Activated CD8-positive, alpha-beta T cell treated with anti-CD3 and anti-CD28 coated beads, Interleukin-2, amount 10 ng/mL, durations not matched to agents 7 days and 5 days (primary cell): ENCODE results near the gene UNK. TPM values are rescaled to one million over a fixed set of nuclear protein-coding genes. Genes with fewer than 3 reads are reported as not detected.
"Not testable (repeated sequence)": the region's sequence is repeated elsewhere in the genome, so short reads cannot be mapped to it uniquely, and the experiment has no call there.

Source experiments
- ATAC-seq: fragments of 150-1000 bp; cut with Tn5 transposase; one replicate; pipeline ENCODE4 v1.10.0; 2021; ENCODE audit warnings: moderate library complexity
- CTCF ChIA-PET: fragments of 350-600 bp; sonication (Branson Sonifier 250); formaldehyde crosslinking; loops from one replicate; lab custom pipeline; 2021; ENCODE audit warnings: antibody characterized with exemption; lab: Charles Lee
- POLR2A ChIA-PET: fragments of 350-600 bp; sonication (Branson Sonifier 250); formaldehyde crosslinking; loops from one replicate; lab custom pipeline; 2021; ENCODE audit warnings: antibody characterized with exemption; lab: Charles Lee
- DNase-seq: peaks from one replicate; pipeline ENCODE4 v3.0.0-alpha.2; 2020
- H3K27ac Mint-ChIP-seq: one replicate; pipeline ENCODE4 v1.8.0; 2021; ENCODE audit warnings: mild to moderate bottlenecking, mixed read lengths
- H3K27me3 Mint-ChIP-seq: one replicate; pipeline ENCODE4 v1.8.0; 2021; ENCODE audit warnings: low read depth, mixed read lengths
- H3K36me3 Mint-ChIP-seq: one replicate; pipeline ENCODE4 v1.8.0; 2021; ENCODE audit warnings: low read depth, mixed read lengths
- H3K4me1 Mint-ChIP-seq: one replicate; pipeline ENCODE4 v1.8.0; 2021; ENCODE audit warnings: low read depth, mixed read lengths
- H3K4me3 Mint-ChIP-seq: one replicate; pipeline ENCODE4 v1.8.0; 2021; ENCODE audit warnings: mild to moderate bottlenecking, mixed read lengths
- H3K9me3 Mint-ChIP-seq: one replicate; pipeline ENCODE4 v1.8.0; 2022; ENCODE audit warnings: mixed read lengths; ENCODE audit not compliant: insufficient read depth
- total RNA-seq, 2 experiments: library from RNA; stranded (reverse); gene quantifications; one replicate each; pipeline ENCODE4 v1.2.3, GENCODE V29; 2021

UNK gene
- total RNA-seq, 2 experiments from 2014 or later = 30.2 to 31.0 TPM

- POLR2A ChIA-PET = interaction anchor here (1.0 to 1.4 kb wide), 3 partner anchors 9 to 28 kb away, joined by 4 to 5 read pairs (median 4); no protein-coding TSS in a partner anchor
- DNase-seq (no peak), ATAC-seq (no peak)
- no peaks in the 10 kb centered on the region for H3K27me3 Mint-ChIP-seq
- no peak overlapping the region for H3K4me3 Mint-ChIP-seq
- H3K36me3 Mint-ChIP-seq = peaks cover 12% of the 10 kb centered on the region
- peaks cover 11% of the 10 kb centered on the region for H3K4me1 Mint-ChIP-seq
- CTCF ChIA-PET = interaction anchor here (1.0 to 1.4 kb wide), 2 partner anchors 25 to 54 kb away, joined by 4 to 5 read pairs; no protein-coding TSS in a partner anchor
- no peak overlapping the region for H3K27ac Mint-ChIP-seq
- no peaks in the 10 kb centered on the region for H3K9me3 Mint-ChIP-seq
These were observed 23.3 kb downstream of the UNK start for GRCh38 chr17:75807861-75808260.

- no peak for ATAC-seq
- Mint-ChIP-seq H3K4me1 (peaks cover 6% of the 10 kb centered on the region), H3K4me3 (no peak overlapping the region), H3K9me3 (no peaks in the 10 kb centered on the region), H3K36me3 (peaks cover 9% of the 10 kb centered on the region), H3K27me3 (no peaks in the 10 kb centered on the region), H3K27ac (peak overlapping the region; percentile 68)
- POLR2A ChIA-PET = interaction anchor here (1.0 to 1.4 kb wide), 2 partner anchors 10 to 14 kb away, joined by 4 to 5 read pairs; no protein-coding TSS in a partner anchor
- CTCF ChIA-PET = interaction anchor here (1.0 to 1.4 kb wide), 2 partner anchors 26 to 55 kb away, joined by 4 to 5 read pairs; no protein-coding TSS in a partner anchor
- no peak for DNase-seq
These were observed 23.9 kb downstream of the UNK start for GRCh38 chr17:75808549-75808904.

GRCh38 chr17:75808905-75809621 lies 24.5 kb downstream of the UNK start:
- Mint-ChIP-seq H3K9me3 (no peaks in the 10 kb centered on the region), H3K27ac (no peak overlapping the region), H3K4me3 (no peak overlapping the region), H3K4me1 (peaks cover under 1% of the 10 kb centered on the region), H3K36me3 (peaks cover 11% of the 10 kb centered on the region), H3K27me3 (no peaks in the 10 kb centered on the region)
- CTCF ChIA-PET = interaction anchor here (1.4 kb wide), 1 partner anchor 26 kb away, joined by 5 read pairs; no protein-coding TSS in a partner anchor
- POLR2A ChIA-PET = interaction anchor here (1.4 kb wide), 1 partner anchor 13 kb away, joined by 5 read pairs; no protein-coding TSS in a partner anchor
- ATAC-seq (no peak), DNase-seq (no peak)

- ChIA-PET CTCF (no interaction called here), POLR2A (no interaction called here)
- Mint-ChIP-seq H3K4me1 (no peaks in the 10 kb centered on the region), H3K27me3 (no peaks in the 10 kb centered on the region), H3K27ac (no peak overlapping the region), H3K9me3 (no peaks in the 10 kb centered on the region), H3K36me3 (peaks cover 15% of the 10 kb centered on the region), H3K4me3 (no peak overlapping the region)
- DNase-seq = no peak
- no peak for ATAC-seq
These were observed 25.1 kb downstream of the UNK start for GRCh38 chr17:75809631-75810111.

DNA sequence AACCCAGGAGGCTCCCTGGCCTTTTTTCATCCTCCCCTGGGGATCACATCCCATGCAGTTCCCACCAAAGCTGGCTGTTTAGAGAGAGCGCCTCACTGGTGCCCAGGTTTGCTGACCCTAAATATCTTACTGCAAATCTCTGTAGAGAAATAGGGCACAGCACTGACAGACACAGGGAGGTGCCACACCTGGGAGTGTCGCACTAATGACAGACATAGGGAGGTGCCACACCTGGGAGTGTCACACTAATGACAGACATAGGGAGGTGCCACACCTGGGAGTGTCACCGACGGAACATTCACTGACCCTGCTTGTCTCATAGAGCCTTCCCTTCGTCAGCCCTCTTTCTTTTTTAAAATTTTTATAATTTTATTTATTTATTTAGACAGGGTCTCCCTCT lies 25.6 kb downstream of the UNK start:
- Mint-ChIP-seq H3K27ac (no peak overlapping the region), H3K36me3 (peaks cover 19% of the 10 kb centered on the region), H3K4me1 (no peaks in the 10 kb centered on the region), H3K4me3 (no peak overlapping the region), H3K27me3 (no peaks in the 10 kb centered on the region), H3K9me3 (no peaks in the 10 kb centered on the region)
- no peak for DNase-seq
- POLR2A ChIA-PET = no interaction called here
- no peak for ATAC-seq
- CTCF ChIA-PET = no interaction called here

- CTCF ChIA-PET, H3K4me3 Mint-ChIP-seq, H3K27me3 Mint-ChIP-seq, H3K27ac Mint-ChIP-seq, DNase-seq, H3K4me1 Mint-ChIP-seq, ATAC-seq, POLR2A ChIA-PET, H3K9me3 Mint-ChIP-seq: not testable (repeated sequence)
- peaks cover 21% of the 10 kb centered on the region for H3K36me3 Mint-ChIP-seq
These were observed 26.1 kb downstream of the UNK start for GRCh38 chr17:75810756-75811155.

- Mint-ChIP-seq H3K36me3 (peaks cover 21% of the 10 kb centered on the region), H3K9me3 (no peaks in the 10 kb centered on the region), H3K4me3 (no peak overlapping the region), H3K4me1 (no peaks in the 10 kb centered on the region), H3K27ac (no peak overlapping the region), H3K27me3 (no peaks in the 10 kb centered on the region)
- DNase-seq (no peak), ATAC-seq (no peak)
- ChIA-PET CTCF (no interaction called here), POLR2A (interaction anchor here (0.7 kb wide), 1 partner anchor 12 kb away, joined by 3 read pairs; no protein-coding TSS in a partner anchor)
These were observed 26.6 kb downstream of the UNK start for GRCh38 chr17:75811174-75811573.

DNA sequence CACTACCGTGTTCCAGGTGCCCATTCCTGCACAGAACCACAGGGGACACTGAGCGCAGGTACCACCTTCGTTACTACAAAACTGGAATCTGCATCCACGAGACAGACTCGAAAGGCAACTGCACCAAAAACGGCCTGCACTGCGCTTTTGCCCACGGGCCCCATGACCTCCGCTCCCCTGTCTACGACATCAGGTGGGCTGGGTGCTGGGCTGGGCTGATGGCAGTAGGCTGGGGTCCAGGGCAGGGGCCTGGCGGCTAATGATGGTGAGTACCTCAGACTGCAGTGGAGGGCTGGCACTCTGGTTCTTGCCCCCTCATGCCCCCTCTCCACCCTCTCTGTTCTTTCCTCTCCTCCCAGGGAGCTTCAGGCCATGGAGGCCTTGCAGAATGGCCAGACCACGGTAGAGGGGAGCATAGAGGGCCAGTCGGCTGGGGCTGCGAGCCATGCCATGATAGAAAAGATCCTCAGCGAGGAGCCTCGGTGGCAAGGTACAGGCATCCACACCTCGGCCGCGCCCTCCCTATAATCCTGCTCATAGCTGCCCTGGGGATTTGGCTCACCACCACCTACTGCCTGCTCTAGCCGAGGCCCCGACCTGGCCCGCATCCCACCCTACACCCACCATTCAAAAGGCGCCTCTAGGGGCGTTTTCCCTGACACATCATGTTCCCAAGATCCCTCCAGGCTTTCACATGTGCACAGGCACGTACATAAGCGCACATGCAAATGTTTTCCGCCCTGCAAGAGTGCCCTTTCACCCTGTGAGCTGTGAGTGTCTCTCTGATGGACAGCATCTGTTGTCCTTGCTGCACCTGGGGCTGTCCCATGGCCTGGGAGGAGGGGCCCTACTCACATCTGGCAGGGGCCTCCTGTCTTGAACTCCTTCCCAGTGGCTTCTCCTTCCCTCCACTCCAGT lies 27.7 kb downstream of the UNK start:
- peaks cover 21% of the 10 kb centered on the region for H3K36me3 Mint-ChIP-seq
- no peak for DNase-seq
- no peaks in the 10 kb centered on the region for H3K27me3 Mint-ChIP-seq
- ATAC-seq = no peak
- POLR2A ChIA-PET = no interaction called here
- CTCF ChIA-PET = no interaction called here
- H3K4me3 Mint-ChIP-seq = no peak overlapping the region
- no peak overlapping the region for H3K27ac Mint-ChIP-seq
- no peaks in the 10 kb centered on the region for H3K4me1 Mint-ChIP-seq
- no peaks in the 10 kb centered on the region for H3K9me3 Mint-ChIP-seq

DNA sequence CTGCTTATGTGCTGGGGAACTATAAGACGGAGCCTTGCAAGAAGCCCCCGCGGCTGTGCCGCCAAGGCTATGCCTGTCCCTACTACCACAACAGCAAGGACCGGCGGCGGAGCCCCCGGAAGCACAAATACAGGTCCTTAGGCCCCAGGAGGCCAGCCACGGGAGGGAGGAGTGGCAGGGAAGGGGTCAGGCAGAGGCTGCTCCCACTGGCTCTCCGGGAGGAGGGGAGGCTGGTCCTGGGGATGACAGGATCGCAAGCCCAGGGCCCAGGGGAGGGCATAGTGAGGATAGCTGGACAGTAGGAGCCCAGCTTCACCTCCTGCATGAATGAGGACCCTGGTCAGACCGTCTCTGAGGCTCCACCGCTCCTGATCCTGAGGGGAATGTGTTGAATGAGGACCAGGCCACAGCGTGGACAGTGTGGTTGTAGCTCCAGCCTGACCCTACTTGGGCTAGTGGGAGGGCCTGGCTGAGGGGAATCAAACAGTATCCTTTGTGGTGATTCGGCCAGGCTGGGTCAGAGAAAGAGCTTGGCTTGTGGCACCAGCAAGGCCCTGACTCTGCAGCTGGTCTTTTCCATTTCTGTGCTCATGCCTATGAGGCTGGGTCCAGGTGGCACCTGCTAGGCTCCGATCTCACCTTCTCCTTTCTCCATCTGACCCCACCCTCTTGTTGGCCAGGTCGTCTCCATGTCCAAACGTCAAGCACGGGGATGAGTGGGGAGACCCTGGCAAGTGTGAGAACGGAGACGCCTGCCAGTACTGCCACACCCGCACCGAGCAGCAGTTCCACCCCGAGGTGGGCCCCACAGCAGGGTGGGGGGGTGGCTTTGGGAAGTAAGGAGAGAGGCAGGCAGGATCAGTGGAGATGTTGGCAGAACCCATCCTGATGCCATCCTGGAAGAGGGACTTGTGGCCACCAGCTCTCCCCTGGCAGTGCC lies 28.7 kb downstream of the UNK start:
- POLR2A ChIA-PET = interaction anchor here (1.0 kb wide), 1 partner anchor 37 kb away, joined by 4 read pairs; no protein-coding TSS in a partner anchor
- H3K36me3 Mint-ChIP-seq = peaks cover 21% of the 10 kb centered on the region
- H3K27me3 Mint-ChIP-seq = no peaks in the 10 kb centered on the region
- CTCF ChIA-PET = interaction anchor here (1.1 kb wide), 1 partner anchor 14 kb away, joined by 4 read pairs; no protein-coding TSS in a partner anchor
- no peak overlapping the region for H3K27ac Mint-ChIP-seq
- no peak for ATAC-seq
- H3K4me3 Mint-ChIP-seq = no peak overlapping the region
- no peaks in the 10 kb centered on the region for H3K4me1 Mint-ChIP-seq
- DNase-seq = no peak
- H3K9me3 Mint-ChIP-seq = no peaks in the 10 kb centered on the region

GRCh38 chr17:75814021-75814395 lies 29.4 kb downstream of the UNK start:
- Mint-ChIP-seq H3K4me3 (no peak overlapping the region), H3K9me3 (no peaks in the 10 kb centered on the region), H3K36me3 (peaks cover 23% of the 10 kb centered on the region), H3K27ac (no peak overlapping the region), H3K4me1 (no peaks in the 10 kb centered on the region), H3K27me3 (no peaks in the 10 kb centered on the region)
- ChIA-PET POLR2A (interaction anchor here (1.0 kb wide), 1 partner anchor 38 kb away, joined by 4 read pairs; no protein-coding TSS in a partner anchor), CTCF (interaction anchor here (0.7 to 1.1 kb wide), 2 partner anchors 13 to 23 kb away, joined by 4 read pairs; no protein-coding TSS in a partner anchor)
- ATAC-seq (no peak), DNase-seq (no peak)
